Measurements from ENCODE around the gene RTL10. TPM values are rescaled to one million over a fixed set of nuclear protein-coding genes. Genes with fewer than 3 reads are reported as not detected.

The RTL10 gene
- total RNA-seq, 1 experiment from 2014 or later: 7.1 TPM

DNA sequence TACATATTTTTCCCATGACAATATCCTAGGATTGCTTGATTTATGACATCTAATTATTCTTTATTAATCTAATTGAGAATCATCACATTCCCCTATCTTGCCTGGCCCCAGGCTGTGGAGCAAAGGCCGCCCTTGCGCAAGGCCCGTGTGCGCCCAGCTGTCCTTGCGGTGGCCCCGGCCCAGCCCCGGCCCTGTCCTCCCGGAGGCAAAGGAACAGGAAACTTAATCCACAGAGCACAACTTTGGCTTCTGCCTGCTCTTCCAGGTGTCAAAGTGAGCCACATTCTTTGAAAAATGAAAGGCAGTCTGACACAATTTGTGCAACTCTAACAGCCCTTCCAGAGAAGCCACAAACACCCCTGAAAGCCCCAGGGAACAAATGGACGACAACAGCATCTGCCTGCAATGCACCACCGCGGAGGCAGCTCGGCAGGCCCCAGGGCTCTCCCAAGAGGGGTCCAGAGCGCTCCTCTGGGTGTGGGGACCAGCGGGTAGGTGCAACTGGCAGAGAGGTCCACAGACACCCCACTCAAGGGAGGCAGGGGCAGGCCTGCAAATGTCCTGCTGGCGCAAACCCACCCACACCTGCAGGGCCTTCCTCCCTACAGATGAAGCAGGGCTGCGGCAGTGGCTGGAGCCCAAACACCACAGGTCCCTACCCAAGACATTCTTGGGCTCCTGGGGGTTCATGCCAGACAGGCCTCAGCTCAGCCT is 30.3 kb downstream of the RTL10 start:
- DNase-seq (ENCODE audit: low read depth, low spot score): no peak
- in situ Hi-C loops (cut with HindIII; ENCODE audit: low pct_unique_long_range_greater_than_20kb, low sequenced_read_pairs): no loop called here

DNA sequence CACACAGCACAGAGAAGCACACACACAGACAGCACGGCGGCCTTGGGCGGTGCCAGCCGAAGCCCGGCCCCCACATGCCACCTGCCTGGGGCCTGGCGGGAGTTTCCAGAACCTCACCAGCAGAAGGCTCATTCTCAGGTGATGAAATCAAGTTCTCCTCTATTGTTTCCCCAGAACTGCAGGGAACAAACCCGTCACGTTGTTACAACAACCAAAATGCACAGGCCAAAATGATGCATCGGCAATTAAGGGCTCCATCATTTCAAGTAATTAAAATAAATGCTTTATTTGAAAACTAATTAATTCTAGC is 30.8 kb downstream of the RTL10 start:
- no peak for DNase-seq (ENCODE audit: low read depth, low spot score)
- in situ Hi-C loops (cut with HindIII; ENCODE audit: low pct_unique_long_range_greater_than_20kb, low sequenced_read_pairs): no loop called here

DNA sequence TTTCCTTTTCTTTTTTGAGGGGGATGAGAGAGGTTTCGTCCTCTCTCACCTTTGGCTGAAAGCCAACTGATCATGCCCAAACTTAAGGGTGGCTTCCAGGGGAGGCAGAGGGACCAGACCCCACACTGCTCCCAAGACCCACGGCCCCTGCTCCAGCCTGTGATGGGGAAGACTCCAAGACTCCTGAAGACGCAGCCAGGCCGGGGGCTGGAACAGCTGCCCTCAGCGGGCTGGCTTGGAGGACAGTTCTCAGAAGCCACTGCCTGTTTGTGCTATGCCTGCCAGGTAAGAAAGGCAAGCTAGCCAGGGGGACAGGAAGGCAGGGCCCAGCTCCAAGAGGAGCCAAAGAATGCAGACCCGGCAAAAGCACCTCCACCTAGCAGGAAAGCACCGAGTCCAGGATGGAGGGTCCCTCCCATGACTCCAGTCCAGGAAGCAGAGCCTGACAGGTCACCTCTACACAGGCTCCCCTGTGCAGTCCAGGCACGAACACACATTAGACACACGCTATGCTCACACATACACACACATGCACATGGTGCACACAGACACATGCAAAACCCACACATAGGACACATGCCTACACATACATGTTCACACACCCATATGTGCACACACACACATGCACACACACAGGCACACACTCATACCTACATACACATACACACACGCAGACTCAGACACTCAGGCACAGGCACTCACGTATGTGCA is 31.3 kb downstream of the RTL10 start:
- in situ Hi-C loops (cut with HindIII; ENCODE audit: low pct_unique_long_range_greater_than_20kb, low sequenced_read_pairs): no loop called here
- no peak for DNase-seq (ENCODE audit: low read depth, low spot score)

DNA sequence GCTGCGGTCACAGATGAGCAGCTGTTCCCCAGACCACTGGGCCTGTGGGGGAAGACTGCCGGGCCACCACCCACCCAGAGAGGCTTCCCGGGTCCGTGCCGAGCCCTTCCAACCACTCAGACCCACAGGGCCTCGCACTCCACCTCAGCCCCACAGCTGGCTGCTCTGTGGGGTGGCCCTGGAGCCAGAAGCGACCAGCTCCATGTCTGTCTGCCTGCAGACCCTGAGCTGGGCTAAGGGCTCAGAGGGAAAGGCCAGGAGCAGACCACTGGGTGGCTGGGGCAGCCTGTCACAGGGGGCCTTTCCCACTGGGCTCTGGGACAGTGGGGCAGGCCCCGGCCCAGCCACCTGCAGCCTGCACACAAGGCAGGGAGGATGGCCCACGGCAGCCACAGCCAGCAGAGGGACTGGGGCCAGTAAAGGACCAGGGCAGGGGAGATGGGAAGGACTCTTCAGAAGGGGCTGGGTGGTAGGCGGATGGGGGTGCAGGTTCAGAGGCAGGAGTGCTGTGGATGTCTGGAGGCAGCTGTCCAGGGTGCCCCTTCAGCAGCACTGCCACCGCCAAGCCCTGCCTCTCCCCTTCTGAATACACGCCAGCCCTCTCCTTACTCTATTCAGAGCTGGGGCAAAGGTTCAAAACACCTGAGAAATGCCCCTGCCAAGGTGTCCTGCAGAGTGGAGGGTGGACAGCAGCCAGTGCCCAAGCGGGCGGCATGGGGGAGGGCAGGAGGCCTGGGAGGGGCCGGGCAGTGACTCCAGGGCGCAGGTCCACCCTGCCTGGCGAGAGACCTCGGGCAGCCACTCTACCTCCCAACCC is 32.2 kb downstream of the RTL10 start:
- no peak for DNase-seq (ENCODE audit: low read depth, low spot score)
- in situ Hi-C loops (cut with HindIII; ENCODE audit: low pct_unique_long_range_greater_than_20kb, low sequenced_read_pairs): no loop called here

DNA sequence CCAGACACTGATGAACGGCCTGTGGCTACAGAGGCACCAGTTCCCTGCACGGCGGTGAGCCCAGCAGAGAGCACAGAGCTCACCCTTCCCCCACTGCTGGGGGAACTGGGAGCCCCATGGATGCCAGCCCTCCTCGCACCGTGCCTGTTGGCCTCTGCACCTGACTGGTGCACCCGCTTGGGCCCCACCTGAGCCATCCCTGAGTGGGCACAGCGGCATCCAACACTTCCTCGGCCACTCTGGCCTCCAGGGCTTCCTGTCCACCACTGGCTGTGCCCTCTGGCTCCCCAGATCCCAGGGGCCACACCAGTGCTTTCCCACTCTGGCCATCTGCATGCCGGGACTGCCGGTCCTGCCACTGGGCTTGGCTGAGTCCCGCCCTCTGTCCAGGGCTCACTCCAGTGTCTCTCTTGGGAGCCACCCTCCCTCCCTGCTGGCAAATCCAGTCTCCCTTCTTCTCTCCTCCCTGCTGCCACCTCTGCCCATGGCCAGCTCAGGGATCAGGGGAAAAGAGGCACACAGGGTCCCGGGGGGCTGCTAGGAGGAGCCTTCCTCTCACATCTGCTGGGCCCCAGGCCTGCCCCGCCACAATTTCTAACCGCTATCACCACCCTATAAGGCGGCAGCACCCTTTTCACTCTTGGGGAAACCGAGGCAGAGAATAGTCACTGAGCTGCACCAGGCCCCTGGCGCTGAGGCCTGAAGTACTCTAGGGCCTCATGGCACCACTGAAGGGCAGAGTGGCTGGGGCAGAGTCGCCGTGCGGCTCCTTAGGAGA is 33.0 kb downstream of the RTL10 start:
- in situ Hi-C loops (cut with HindIII; ENCODE audit: low pct_unique_long_range_greater_than_20kb, low sequenced_read_pairs): no loop called here
- DNase-seq (ENCODE audit: low read depth, low spot score): no peak

DNA sequence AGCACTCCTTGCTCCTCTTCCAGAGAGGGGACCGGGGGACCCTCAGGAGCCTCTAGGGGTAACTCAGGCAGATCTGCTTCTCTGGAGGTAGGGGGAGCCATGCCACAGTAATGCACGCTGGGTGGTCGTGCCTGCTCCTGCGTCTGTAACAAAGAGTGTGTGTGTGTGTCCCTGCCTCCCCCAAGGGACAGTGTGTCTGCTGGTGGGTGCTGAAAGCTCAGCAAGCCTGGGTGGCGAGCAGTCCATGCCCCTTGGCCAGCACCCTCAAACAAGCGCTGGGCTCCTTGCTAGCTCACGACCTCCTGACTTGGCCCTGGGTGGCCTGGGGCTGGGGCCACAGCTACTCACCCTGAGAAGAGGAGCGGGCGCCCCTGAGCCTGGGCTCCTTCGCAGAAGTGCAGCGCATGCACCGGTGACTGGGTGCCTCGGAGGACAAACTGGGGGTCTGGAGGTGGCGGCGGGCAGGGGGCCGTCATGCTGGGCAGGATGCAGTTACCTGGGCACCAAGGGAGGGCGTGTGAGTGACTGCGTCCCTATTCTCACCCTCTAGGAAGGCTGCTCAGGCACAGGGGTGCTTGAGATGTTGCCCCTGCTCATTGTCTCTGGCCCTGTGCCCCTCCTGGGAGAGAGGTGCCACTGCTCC is 33.7 kb downstream of the RTL10 start:
- in situ Hi-C loops (cut with HindIII; ENCODE audit: low pct_unique_long_range_greater_than_20kb, low sequenced_read_pairs): no loop called here
- DNase-seq (ENCODE audit: low read depth, low spot score): no peak

DNA sequence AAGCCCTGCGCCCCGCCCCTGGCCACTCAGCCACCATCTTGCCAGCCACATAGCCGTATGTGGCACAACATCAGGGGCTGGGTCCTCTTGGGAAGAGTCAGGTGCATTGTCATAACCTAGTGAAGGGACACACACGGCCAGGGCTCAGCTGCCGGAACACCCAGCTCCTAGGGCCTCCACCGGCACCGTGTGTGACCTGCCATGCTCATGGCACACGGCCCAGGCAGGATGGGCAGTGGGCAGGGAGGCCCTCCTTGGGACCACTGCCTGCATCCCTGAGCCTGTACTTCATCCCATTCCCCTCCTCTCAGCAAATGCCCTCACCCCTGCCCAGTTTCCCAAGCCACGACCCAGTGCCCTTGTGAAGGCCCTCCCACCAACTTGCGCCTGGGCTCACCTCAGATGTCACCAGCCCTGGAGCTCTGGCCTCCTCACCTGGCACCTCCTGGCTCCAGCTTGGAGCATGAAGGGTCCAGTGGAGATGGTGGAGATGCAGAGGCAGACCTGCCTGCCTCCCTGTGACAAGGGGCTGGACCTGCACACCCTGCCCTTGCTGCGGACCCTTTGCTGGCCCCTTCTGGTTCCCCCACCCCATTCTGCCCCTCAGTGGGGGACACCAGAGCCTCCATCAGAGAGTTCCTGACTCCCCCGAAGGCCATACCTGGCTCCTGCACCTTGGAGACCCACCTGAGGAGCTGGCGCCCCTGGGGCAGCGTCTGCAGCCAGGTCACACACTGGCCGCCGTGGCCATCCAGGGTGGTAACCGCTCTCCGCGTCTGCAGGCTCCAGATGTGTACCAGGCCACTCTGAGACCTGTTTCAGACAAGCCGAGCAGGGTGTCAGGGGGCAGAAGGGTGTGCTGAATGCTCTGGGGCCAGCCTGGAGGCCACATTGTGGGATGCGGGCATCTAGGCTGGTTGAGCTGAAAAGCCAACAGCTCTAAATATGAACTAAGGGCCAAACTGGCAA is 34.5 kb downstream of the RTL10 start:
- in situ Hi-C loops (cut with HindIII; ENCODE audit: low pct_unique_long_range_greater_than_20kb, low sequenced_read_pairs): no loop called here

DNA sequence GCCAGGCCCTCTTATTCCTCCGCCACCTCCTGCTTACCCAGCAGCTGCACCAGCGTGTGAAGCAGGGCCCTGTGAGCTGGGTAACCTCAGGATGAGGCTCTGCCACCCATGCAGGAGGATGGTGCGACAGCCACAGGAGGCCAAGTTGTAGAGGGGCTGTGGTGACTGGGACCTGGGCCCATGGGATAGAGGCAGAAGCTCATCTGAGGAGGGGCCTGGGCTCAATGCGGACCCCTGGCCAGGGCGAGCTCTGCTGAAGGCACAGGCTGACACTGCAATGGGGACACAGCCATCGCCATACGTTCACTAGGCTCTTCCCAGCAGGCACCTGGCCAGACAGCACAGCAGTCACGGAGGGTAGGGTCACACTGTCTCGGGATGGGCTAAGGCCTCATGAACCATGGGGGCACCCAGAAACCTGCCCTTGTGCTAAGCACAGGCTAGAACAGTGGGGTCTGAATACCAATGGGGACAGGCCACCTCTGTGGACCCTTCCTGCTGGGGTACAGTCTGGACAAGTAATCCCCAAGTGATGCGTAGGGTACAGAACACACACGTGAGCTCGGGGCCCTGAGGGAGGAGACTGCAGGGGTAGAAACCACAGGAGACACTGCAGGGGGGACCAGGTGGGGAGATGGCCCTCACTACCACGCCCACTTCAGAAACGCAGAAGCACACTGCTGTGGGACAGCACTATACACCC is 35.3 kb downstream of the RTL10 start:
- in situ Hi-C loops (cut with HindIII; ENCODE audit: low pct_unique_long_range_greater_than_20kb, low sequenced_read_pairs): no loop called here
- no peak for DNase-seq (ENCODE audit: low read depth, low spot score)

More for the DNA sequence above, 34.5 kb downstream of the RTL10 start:
- no peak for DNase-seq (ENCODE audit: low read depth, low spot score)

DNA sequence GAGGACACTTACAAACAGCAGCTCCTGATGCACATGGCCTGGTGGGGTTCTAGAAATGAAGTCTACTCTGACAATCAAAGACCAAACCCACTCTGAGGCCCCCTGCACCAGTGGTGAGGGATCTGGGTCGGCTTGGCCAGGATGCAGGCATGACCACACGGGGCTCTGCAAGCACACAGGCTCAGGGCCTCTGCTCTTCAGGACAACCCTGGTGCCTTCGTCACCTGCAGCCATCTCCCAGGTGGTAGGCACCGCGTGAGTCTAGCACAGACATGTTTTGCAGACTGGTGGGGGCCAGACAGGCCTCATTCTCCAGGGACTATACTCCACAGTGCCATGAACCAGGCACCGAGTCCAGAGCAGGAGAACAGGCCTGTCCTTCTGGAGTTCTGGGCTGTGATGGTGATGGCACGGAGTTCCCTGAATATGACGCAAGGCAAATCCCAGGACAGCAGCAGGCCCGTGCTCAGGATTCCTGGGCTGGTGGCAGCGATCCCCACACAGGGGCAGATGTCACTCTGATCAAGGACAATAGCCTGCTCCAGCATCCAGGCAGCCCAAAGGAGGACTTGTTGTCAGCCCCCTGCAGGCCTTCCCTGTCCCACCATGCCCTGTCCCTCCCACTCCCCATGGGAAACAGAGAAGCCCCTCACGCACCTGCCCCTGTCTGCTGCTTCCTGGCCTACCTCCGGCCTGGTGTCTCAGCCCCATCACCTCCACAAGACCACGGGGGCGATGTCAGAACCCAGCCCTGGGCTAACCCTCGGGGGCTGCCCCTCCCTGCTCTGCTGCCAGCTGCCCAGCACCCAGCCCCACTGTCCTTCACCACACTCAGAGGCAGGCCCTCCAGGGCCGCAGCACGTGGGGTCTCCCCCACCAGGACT is 36.1 kb downstream of the RTL10 start:
- DNase-seq (ENCODE audit: low read depth, low spot score): no peak
- in situ Hi-C loops (cut with HindIII; ENCODE audit: low pct_unique_long_range_greater_than_20kb, low sequenced_read_pairs): no loop called here

DNA sequence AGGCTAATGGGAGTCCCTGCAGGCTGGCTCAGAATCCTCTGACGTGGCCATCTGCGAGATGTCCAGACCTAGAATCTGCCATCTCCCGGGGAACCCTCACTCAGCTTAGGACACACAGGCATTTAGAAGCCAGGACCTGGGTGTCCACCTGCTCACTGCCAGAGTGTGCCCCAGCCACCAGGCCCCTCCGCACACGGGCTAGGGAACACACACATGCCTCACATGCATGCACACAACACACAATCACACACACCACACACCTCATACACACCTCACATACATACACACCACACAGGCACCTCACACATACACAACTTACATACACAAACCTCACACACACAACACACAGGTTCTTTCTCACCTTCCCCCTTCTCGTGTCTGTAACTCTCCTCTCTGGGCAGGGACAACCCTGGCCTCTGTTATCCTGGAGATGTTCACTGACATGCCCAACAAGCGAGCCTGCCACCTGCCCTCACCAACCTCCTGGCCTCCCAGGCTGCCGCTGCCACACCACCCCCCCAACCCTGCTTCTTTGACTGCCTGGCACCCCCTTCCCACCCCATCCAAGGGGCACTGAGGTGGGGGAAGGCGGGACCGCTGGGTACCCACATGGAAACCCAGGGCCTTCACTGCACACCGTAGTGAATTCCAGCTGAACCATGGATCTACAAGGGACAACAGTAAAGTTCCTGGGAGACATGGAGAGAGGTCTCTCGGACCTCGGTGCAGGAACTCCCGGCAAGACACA is 38.1 kb downstream of the RTL10 start:
- DNase-seq (ENCODE audit: low read depth, low spot score): no peak
- in situ Hi-C loops (cut with HindIII; ENCODE audit: low pct_unique_long_range_greater_than_20kb, low sequenced_read_pairs): no loop called here

DNA sequence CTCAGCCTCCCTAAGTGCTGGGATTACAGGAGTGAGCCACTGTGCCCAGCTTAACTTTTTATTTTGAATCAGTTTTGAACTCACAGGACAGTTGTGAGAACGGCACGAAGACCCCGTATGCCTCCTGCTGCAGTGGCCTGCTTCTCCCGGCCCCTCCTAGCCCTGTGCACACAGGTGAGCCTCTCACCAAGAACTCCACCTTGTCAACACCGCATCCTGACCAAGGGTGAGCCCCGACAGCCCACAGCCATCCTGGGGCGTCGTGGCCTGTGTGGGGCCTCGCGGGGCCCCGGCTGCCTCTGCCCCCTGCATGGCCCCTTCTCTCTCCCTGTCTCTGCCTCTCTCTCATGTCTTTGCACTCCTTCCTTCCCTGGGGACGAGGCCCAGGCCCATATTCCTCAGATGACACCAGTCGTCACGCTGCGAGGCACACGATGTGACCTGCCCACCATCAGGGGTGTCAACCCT is 38.8 kb downstream of the RTL10 start:
- no peak for DNase-seq (ENCODE audit: low read depth, low spot score)

DNA sequence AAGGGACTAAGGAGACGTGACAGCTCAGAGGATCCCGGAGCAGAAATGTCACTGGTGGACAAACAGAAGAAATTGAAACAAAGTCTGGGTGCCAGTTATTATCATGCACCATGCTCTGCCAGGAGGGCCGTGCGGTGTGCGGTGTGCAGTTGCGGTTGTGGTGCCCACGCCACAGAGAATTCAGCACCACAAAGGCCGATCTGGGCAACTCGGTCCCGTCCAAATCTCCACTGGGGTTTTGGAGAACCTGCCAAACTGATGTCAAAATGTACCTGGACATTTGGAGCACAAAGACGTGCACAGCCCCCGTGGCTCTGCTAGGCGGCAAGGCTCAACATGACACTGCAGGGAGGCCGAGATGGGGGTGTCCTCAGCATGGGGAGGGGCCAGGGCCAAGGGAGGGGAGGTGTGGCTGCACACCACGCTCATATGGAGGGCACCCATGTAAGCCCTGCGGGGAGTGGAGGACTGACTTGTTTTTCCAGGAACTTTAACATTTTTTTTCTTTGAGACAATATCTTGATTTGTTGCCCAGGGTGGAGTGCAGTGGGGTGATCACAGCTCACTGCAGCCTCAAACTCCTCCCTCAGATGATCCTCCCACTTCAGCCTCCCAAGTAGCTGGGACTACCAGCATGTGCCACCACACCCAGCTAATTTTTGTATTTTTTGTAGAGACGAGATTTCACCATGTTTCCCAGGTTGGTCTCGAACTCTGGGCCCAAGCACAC is 39.4 kb downstream of the RTL10 start:
- no peak for DNase-seq (ENCODE audit: low read depth, low spot score)
- in situ Hi-C loops (cut with HindIII; ENCODE audit: low pct_unique_long_range_greater_than_20kb, low sequenced_read_pairs): no loop called here

More for the DNA sequence above, 38.8 kb downstream of the RTL10 start:
- in situ Hi-C loops (cut with HindIII; ENCODE audit: low pct_unique_long_range_greater_than_20kb, low sequenced_read_pairs): no loop called here

DNA sequence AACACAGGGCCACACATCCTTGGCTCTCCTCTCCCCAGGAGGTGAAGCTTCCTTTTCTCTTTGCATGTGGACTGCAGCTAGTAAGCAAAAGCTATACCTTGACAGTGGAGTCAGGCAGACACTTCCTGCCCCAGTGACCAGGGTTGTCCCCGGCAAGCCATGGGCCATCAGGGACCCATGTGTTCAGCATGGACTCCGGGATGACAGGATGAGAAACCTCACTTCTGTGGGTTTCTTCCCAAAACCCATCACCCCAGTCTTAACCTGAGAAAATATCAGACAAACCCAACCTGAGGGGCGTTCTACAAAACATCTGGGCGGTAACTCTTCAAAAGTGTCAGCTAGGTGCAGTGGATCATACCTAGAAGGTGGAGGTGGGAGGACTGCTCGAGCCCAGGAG is 40.2 kb downstream of the RTL10 start:
- in situ Hi-C loops (cut with HindIII; ENCODE audit: low pct_unique_long_range_greater_than_20kb, low sequenced_read_pairs): no loop called here

DNA sequence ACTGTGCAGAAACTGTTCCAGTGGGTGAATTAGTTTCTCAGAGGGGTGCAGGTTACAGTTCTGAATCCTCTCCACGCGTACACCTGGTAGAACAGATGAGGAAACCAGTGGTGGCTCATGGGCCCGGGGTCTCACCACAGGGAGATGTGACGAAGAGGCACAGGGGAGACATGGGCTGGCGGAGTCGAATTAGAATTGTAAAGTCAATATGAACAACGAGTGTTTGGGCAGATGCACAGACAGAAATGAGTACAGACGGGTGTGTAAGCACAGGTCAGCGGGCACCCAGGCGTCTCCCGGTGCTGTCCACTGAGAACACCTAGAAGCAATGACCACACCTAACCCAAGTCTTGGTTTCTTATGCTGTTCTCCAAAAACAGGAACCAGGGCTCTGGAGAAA is 41.8 kb downstream of the RTL10 start:
- in situ Hi-C loops (cut with HindIII; ENCODE audit: low pct_unique_long_range_greater_than_20kb, low sequenced_read_pairs): no loop called here
- DNase-seq (ENCODE audit: low read depth, low spot score): no peak

More for the DNA sequence above, 40.2 kb downstream of the RTL10 start:
- DNase-seq (ENCODE audit: low read depth, low spot score): no peak
